GM18502 (cell line): ENCODE data around the gene ACYP1.

Experiments used
- ATAC-seq: cut with Tn5 transposase; IDR thresholded peaks from one replicate; pipeline ENCODE4 v1.9.1; 2021; ENCODE audit warnings: mild to moderate bottlenecking; ENCODE audit not compliant: unreplicated experiment, poor library complexity

Gene ACYP1

GRCh38 chr14:75063491-75064204 is at the start of gene ACYP1:
Gene ACYP1, minus strand, starts transcription at chr14:75064024. Its CDS starts 471 bp downstream, at chr14:75063553.
- peak; percentile 95 for ATAC-seq

DNA sequence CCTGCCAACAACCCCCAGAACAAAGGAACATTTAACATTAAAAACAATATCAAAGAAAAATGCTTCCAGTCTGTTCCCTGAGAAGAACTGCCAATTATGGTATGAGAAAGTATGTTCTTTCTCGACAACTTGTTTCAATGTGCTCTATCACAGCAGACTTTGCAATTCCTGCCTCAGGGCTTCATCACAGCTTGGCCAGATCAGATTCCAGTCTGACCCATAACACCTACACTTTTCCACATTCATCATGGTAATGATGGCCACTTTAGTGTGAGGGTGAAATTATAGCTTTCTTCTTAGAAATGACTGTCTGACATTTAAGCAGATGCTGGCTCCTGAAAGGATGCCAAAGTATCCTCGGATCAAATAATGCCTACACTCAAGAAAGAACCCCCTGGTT is 46.1 kb upstream of the ACYP1 start:
- no peak for ATAC-seq

- ATAC-seq: no peak
Measured at GRCh38 chr14:75107186-75107585, 43.4 kb upstream of the ACYP1 start.

DNA sequence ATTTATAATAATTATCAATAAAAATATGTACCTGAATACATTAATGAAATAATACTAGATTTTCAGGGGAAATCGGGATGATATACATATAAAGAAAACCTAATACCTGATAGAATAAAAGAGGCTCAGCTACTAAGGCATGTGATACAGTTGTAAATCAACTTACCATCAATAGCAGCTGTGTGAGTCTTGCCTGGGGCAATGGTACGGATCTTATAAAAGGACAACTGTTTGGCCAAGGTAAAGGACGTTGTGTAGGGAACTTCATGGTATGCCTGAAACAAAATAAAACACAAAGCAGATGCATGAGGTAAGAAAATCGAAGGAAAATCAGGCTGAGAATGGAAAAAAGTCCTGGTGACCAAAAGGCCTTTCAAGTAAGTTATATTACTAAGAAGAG is 37.7 kb upstream of the ACYP1 start:
- no peak for ATAC-seq

GRCh38 chr14:75098682-75099081 is 34.9 kb upstream of the ACYP1 start:
- no peak for ATAC-seq

- ATAC-seq: no peak
Measured at GRCh38 chr14:75098212-75098611, 34.4 kb upstream of the ACYP1 start.

GRCh38 chr14:75096959-75097358 is 33.1 kb upstream of the ACYP1 start:
- no peak for ATAC-seq

DNA sequence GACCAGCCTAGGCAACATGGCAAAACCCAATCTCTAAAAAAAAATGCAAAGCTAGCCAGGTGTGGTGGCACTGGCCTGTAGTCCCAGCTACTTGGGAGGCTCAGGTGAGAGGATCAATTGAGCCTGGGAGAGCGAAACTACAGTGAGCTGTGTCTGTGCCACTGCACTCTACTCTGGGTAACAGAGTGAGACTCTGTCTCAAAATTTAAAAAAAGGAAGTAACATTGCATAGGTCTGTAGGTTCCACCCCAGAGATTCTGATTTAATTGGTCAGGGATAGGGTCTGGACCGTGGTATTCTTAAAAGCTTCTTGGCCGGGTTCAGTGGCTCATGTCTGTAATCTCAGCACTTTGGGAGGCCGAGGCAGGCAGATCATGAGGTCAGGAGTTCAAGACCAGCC is 31.9 kb upstream of the ACYP1 start:
- ATAC-seq: no peak

DNA sequence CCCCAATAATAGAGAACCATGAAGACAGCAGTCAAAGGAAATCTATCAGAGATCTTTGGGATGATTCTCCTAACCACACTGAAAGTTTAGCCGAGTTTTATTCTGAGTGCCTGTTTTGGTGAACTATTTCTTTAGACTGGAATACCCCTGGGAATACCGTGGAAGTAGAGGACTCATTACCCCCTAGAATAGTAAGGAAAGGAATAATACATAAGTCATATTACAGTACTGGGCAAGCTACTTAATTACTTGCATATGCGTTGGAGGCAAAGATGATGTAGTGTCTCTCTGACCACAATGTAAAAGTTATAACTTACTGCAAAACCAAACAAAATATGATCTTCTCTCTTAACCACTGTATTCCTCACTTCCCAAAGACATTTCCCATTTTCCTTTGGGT is 31.1 kb upstream of the ACYP1 start:
- no peak for ATAC-seq

DNA sequence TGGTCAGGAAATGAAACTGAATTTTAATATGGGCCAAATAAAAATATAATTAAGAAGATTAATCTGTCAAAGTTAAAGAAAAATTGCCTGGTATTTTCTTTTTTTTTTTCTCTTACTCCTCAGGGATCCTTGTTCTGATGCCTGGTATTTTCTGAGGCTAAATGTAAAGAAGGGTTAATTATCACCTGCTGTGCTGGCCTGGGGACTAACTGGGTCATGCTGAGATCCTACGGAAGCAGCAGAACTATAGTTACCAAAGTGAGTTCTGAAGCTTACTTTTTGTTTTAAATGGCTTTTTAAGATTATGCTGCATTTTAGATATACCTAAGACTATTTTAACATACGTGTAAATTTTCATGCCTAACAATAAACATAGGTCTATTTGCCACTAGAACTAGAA is 28.9 kb upstream of the ACYP1 start:
- no peak for ATAC-seq

GRCh38 chr14:75091251-75091650 is 27.4 kb upstream of the ACYP1 start:
- ATAC-seq: no peak

GRCh38 chr14:75090353-75090752 is 26.5 kb upstream of the ACYP1 start:
- no peak for ATAC-seq

DNA sequence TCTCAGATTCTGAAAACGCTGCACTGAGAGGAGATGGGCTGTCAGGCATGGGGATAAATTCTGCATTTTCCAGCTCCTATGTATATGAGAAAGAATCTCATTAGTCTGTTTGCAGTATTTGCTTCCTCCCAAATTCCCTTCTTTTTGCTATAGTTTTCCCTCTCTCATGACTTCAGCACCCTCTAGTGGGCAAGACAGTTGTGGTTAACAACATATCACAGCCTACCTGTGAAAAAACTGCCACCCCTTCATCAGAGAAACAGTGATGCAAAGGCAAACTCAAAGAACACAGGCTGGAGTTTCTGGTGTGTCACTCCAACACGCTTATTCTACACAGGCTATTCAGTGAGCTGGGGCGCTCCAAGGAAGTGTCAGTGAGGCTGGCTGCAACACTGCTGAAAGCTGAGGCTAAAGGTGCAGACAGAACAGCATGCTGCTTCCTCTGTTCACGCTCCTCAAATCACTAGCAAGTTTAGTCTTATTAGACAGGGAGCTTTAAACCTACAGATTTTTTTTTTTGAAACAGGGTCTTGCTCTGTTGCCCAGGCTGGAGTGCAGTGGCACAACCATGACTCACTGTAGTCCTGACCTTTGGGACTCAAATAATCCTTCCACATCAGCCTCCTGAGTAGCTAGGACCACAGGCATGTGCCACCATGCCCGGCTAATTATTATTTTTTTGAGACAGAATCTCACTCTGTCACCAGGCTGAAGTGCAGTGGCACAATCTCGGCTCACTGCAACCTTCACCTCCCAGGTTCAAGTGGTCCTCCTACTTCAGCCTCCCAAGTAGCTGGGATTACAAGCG is 24.9 kb upstream of the ACYP1 start:
- no peak for ATAC-seq

DNA sequence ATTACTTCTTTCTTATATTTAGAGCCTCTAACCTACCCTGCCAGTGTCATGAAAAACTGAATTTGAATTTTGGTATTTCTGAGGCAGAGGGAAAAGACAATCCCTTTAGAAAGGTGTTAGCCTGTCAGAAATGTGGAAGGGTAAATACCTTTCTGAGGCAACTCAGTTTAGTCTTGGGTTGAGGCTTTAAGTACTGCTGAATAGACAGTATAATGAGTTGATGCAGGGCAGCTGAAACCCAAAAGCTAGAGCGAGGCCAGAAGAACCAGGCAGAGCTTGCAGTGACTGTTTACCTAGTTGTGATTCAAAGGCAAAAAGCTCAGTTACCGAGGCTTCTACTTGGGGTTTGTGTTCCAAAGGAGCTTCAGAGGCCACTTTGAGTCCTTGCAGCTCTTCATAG is 24.3 kb upstream of the ACYP1 start:
- no peak for ATAC-seq

DNA sequence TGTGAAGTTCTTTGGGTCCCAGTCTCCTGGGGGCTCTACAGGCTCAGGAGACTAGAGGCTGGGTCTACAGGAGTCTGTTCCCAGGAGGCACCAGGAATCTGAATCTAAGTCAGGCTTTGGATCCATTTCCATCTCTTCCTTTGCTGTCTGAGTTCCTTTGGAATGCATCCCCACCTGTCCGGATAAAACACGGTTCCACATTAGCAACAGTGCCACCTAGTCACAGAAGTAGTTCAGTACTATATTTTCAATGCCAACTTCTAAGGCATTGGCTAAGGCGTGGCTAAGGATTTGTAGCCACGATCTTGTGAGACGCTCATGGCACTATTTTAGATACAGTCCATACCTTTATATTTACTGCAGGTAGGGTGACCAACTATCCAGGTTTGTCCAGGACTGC is 20.7 kb upstream of the ACYP1 start:
- no peak for ATAC-seq

- ATAC-seq: no peak
Measured at GRCh38 chr14:75083271-75083670, 19.4 kb upstream of the ACYP1 start.

GRCh38 chr14:75081660-75082229 is 17.9 kb upstream of the ACYP1 start:
- no peak for ATAC-seq

DNA sequence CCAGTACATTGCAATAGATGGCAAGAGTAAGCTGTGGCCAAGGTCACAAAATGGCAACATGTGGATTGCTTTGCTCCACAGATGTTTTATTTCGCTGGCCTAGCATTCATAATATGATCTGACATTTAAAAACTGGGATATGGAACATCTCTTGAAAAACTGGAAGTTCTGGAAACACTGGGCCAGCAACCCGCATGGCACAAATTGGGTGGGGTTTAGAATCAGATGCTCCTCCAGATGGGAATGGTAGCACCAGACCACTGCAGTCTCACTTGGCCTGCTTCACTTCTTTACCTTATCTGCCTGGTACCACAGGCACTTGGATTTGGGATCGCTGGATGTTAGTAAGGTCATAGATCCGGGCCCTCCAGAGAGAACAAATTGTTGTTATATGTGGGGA is 15.7 kb upstream of the ACYP1 start:
- no peak for ATAC-seq

GRCh38 chr14:75077794-75078193 is 14.0 kb upstream of the ACYP1 start:
- no peak for ATAC-seq

- no peak for ATAC-seq
Measured at GRCh38 chr14:75070383-75070782, 6.6 kb upstream of the ACYP1 start.

GRCh38 chr14:75069811-75070145 is 6.0 kb upstream of the ACYP1 start:
- ATAC-seq: no peak
